NT2/D1 (cell line): Measurements from ENCODE around the gene SLCO3A1.

Experiments used
- YY1 ChIP-seq: IDR thresholded peaks from 2 replicates; pipeline ENCODE4 v1.6.1; 2011; ENCODE audit not compliant: insufficient read length, insufficient read depth
- ZNF274 ChIP-seq: IDR thresholded peaks from 2 replicates; pipeline ENCODE4 v1.6.1; 2011; ENCODE audit warnings: mild to moderate bottlenecking, low read depth, low read length

DNA sequence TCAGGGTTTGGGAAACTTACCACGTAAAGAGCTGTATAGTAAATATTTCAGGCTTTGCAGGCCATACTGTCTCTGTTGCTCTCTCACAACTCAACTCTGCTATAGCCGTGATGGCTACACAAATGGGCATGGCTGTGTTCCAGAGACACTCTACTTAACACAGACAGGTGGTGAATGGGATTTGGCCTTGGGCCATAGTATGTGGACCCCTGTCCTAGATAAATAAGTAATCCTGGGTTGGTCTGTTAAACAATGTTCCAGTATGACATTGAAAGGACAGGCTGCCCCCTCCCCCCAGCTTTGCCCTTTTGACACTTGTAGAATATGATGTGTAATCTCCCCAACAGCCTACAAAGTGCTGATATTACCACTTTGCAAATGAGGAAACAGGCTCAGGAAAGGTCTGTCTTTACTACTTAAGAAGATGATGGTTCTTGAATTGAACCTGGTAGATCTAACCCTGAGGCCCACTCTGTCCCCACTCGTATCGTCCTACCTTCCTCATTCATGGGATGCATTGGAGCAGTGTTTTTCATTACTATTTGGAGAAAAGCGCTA is 38.4 kb downstream of the SLCO3A1 start:
- TF ChIP-seq ZNF274 (no peak), YY1 (no peak)
